NT2/D1 (cell line): Measurements from ENCODE around the gene BCORL1.

ENCODE experiments used
- DNase-seq: peaks from one replicate; pipeline ENCODE4 v3.0.0-alpha.2; 2011; ENCODE audit warnings: low read depth, low spot score
- H3K27me3 ChIP-seq: 2 replicates; pipeline ENCODE4 v1.6.0; 2011; ENCODE audit warnings: mild to moderate bottlenecking; ENCODE audit not compliant: insufficient read length, insufficient read depth
- H3K36me3 ChIP-seq: 2 replicates; pipeline ENCODE4 v1.6.1; 2011; ENCODE audit warnings: mild to moderate bottlenecking, low read length, mixed read lengths; ENCODE audit not compliant: insufficient read depth, insufficient read length
- H3K4me1 ChIP-seq: 2 replicates; pipeline ENCODE4 v1.5.1; 2011; ENCODE audit not compliant: insufficient read depth, insufficient read length
- H3K4me3 ChIP-seq: 2 replicates; pipeline ENCODE4 v1.5.1; 2011; ENCODE audit warnings: low read depth; ENCODE audit not compliant: insufficient read length
- H3K9ac ChIP-seq: 2 replicates; pipeline ENCODE4 v1.6.0; 2011; ENCODE audit warnings: low read depth; ENCODE audit not compliant: insufficient read length
- H3K9me3 ChIP-seq: 2 replicates; pipeline ENCODE4 v1.5.1; 2011; ENCODE audit warnings: mild to moderate bottlenecking, low read length; ENCODE audit not compliant: insufficient read depth
- SUZ12 ChIP-seq: IDR thresholded peaks from 2 replicates; pipeline ENCODE4 v1.6.1; 2011; ENCODE audit not compliant: insufficient read length, insufficient read depth; ENCODE audit errors: extremely low read depth
- YY1 ChIP-seq: IDR thresholded peaks from 2 replicates; pipeline ENCODE4 v1.6.1; 2011; ENCODE audit not compliant: insufficient read length, insufficient read depth
- ZNF274 ChIP-seq: IDR thresholded peaks from 2 replicates; pipeline ENCODE4 v1.6.1; 2011; ENCODE audit warnings: mild to moderate bottlenecking, low read depth, low read length

The BCORL1 gene, protein sequence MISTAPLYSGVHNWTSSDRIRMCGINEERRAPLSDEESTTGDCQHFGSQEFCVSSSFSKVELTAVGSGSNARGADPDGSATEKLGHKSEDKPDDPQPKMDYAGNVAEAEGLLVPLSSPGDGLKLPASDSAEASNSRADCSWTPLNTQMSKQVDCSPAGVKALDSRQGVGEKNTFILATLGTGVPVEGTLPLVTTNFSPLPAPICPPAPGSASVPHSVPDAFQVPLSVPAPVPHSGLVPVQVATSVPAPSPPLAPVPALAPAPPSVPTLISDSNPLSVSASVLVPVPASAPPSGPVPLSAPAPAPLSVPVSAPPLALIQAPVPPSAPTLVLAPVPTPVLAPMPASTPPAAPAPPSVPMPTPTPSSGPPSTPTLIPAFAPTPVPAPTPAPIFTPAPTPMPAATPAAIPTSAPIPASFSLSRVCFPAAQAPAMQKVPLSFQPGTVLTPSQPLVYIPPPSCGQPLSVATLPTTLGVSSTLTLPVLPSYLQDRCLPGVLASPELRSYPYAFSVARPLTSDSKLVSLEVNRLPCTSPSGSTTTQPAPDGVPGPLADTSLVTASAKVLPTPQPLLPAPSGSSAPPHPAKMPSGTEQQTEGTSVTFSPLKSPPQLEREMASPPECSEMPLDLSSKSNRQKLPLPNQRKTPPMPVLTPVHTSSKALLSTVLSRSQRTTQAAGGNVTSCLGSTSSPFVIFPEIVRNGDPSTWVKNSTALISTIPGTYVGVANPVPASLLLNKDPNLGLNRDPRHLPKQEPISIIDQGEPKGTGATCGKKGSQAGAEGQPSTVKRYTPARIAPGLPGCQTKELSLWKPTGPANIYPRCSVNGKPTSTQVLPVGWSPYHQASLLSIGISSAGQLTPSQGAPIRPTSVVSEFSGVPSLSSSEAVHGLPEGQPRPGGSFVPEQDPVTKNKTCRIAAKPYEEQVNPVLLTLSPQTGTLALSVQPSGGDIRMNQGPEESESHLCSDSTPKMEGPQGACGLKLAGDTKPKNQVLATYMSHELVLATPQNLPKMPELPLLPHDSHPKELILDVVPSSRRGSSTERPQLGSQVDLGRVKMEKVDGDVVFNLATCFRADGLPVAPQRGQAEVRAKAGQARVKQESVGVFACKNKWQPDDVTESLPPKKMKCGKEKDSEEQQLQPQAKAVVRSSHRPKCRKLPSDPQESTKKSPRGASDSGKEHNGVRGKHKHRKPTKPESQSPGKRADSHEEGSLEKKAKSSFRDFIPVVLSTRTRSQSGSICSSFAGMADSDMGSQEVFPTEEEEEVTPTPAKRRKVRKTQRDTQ (N-terminal part only)

GRCh38 chrX:129982300-129983251 lies at the start of gene BCORL1:
Gene BCORL1 (plus strand): TSS chrX:129982635. CDS start chrX:130005232, 22,597 bp downstream.
- TF ChIP-seq ZNF274 (no peak), YY1 (no peak), SUZ12 (no peak)
- peak within 1 kb of the TSS; percentile 30 for H3K4me3 ChIP-seq

GRCh38 chrX:129932821-129933321 lies 49.6 kb upstream of the BCORL1 start:
- peaks cover 3% of the 10 kb centered on the region for H3K4me1 ChIP-seq
- peaks cover 10% of the 10 kb centered on the region for H3K36me3 ChIP-seq
- H3K9me3 ChIP-seq = no peaks in the 10 kb centered on the region
- H3K27me3 ChIP-seq = peaks cover 42% of the 10 kb centered on the region
- DNase-seq = no peak
- peak overlapping the region; percentile 32 for H3K4me3 ChIP-seq
- TF ChIP-seq ZNF274 (no peak), SUZ12 (no peak)
- H3K9ac ChIP-seq = peak overlapping the region; percentile 32

More at GRCh38 chrX:129982300-129983251, at the start of gene BCORL1:
- Histone ChIP-seq H3K36me3 (no peaks in the 10 kb centered on the region), H3K9me3 (no peaks in the 10 kb centered on the region), H3K4me1 (no peaks in the 10 kb centered on the region), H3K27me3 (peaks cover 5% of the 10 kb centered on the region), H3K9ac (no peak within 1 kb of the TSS)
- peak; percentile 74 for DNase-seq

DNA sequence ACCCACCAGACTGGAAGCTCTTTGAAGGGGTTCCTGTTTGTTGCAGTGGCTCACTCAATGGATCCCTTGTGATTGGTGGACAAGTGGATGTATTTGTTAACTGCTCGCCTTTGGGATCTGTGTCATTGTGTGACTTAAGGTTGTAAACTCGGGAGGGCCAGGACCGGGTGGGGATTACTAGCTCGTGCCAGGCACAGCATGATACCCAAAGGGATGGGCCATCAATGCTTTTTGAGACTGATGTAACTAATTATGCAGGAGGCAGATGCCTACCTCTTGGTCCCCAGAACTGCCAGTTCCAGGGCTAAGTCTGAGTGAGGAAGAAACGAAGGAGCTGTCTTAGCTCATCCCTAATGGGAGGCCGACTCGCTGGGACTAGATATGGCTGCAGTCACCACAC lies 48.7 kb upstream of the BCORL1 start:
- H3K36me3 ChIP-seq = peaks cover 9% of the 10 kb centered on the region
- TF ChIP-seq ZNF274 (no peak), SUZ12 (no peak), YY1 (no peak)
- no peak for DNase-seq
- H3K27me3 ChIP-seq = peaks cover 42% of the 10 kb centered on the region
- H3K4me1 ChIP-seq = peaks cover 3% of the 10 kb centered on the region
- H3K9me3 ChIP-seq = no peaks in the 10 kb centered on the region
- H3K9ac ChIP-seq = no peak overlapping the region
- no peak overlapping the region for H3K4me3 ChIP-seq

DNA sequence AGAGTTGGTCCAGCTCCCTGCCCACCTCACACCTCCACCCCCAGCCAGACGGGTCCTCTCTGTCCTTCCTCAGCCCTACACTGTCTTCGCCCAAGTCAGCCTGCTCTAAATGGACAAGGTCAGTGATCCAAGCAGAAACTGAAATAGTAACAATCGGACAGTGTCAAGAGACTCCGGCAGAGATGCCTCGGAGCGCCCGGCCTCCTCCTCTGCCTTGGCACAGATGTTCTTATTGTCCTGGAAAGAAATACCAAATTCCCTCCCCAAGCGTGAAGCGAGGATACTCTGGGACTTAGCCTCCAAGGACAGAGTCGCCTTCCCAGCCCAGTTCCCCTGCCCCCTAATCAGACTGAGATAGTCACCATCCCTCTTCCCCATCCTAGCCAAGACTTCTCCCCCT lies 48.0 kb upstream of the BCORL1 start:
- H3K4me1 ChIP-seq = peaks cover 3% of the 10 kb centered on the region
- H3K36me3 ChIP-seq = peaks cover 2% of the 10 kb centered on the region
- H3K4me3 ChIP-seq = no peak overlapping the region
- DNase-seq = no peak
- H3K9me3 ChIP-seq = no peaks in the 10 kb centered on the region
- TF ChIP-seq ZNF274 (no peak), SUZ12 (no peak), YY1 (no peak)
- H3K9ac ChIP-seq = no peak overlapping the region
- H3K27me3 ChIP-seq = peaks cover 42% of the 10 kb centered on the region

DNA sequence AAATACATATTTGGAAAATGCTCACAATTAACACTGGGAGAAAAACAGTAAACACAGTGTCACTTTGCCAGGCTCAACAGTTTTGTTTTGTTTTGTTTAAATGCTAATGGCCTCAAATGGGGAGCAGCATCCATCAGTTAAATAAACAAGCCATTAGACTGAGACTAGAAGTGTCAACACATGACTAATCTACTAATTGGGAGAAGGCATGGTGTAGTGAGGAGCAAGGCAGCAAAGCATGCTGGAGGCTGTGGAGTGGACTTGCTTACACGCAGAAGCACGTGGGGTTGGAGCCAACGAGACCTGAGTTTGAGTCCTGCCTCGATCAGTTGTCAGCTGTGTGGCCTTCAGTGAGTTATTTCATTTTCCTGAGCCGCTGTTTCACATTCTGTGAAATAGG lies 47.5 kb upstream of the BCORL1 start:
- peaks cover 3% of the 10 kb centered on the region for H3K4me1 ChIP-seq
- TF ChIP-seq YY1 (no peak), ZNF274 (no peak), SUZ12 (no peak)
- no peak overlapping the region for H3K4me3 ChIP-seq
- no peak overlapping the region for H3K9ac ChIP-seq
- H3K27me3 ChIP-seq = peaks cover 42% of the 10 kb centered on the region
- no peak for DNase-seq
- no peaks in the 10 kb centered on the region for H3K9me3 ChIP-seq
- H3K36me3 ChIP-seq = no peaks in the 10 kb centered on the region

- no peak overlapping the region for H3K9ac ChIP-seq
- H3K27me3 ChIP-seq = peaks cover 37% of the 10 kb centered on the region
- no peak for TF ChIP-seq YY1
- TF ChIP-seq ZNF274 = no peak
- no peak for TF ChIP-seq SUZ12
- DNase-seq = no peak
- H3K36me3 ChIP-seq = no peaks in the 10 kb centered on the region
- H3K4me1 ChIP-seq = peaks cover 3% of the 10 kb centered on the region
- no peak overlapping the region for H3K4me3 ChIP-seq
- no peaks in the 10 kb centered on the region for H3K9me3 ChIP-seq
Observed at GRCh38 chrX:129938081-129938480, 44.4 kb upstream of the BCORL1 start.
